ENCODE measurements around the gene ZIK1. TPM values are rescaled to one million over a fixed set of nuclear protein-coding genes. Genes with fewer than 3 reads are reported as not detected.

ZIK1 gene
- polyA plus RNA-seq (2011; rRNA removed) (4.3 and 4.5 TPM in 2 replicates), polyA minus RNA-seq (2011; rRNA and poly(A)+ RNA removed) (6.1 and 6.6 TPM in 2 replicates)

- TF ChIP-seq CTCF (IDR thresholded peaks at IDR 0.05; ENCODE audit: low read depth, low read length): no peak
- Histone ChIP-seq H3K4me3 (ENCODE audit: low read depth, low read length) (peak within 1 kb of the TSS; percentile 81), H3K27ac (ENCODE audit: low read depth, low read length) (peak within 1 kb of the TSS; percentile 31), H3K9me3 (ENCODE audit: control insufficient read depth, insufficient read depth, low read length) (peaks cover 53% of the 10 kb centered on the region), H3K27me3 (ENCODE audit: control insufficient read depth, insufficient read depth, low read length) (no peaks in the 10 kb centered on the region)
- CTCF ChIA-PET: no interaction called here
- POLR2A ChIA-PET: interaction anchor here (0.7 to 1.2 kb wide), 2 partner anchors 10 to 125 kb away, joined by 3 read pairs; partner anchors contain the start of gene ZNF154
- DNase-seq (ENCODE audit: low read depth, low spot score): peak; percentile 71
Measured at GRCh38 chr19:57583521-57584416, at the start of gene ZIK1. Gene ZIK1 (plus strand): TSS chr19:57584145. CDS start chr19:57584357, 212 bp downstream.

GRCh38 chr19:57537953-57538547, 45.9 kb upstream of the ZIK1 start:
- ChIA-PET CTCF (no interaction called here), POLR2A (no interaction called here)
- Histone ChIP-seq H3K4me3 (ENCODE audit: low read depth, low read length) (no peak overlapping the region), H3K9me3 (ENCODE audit: control insufficient read depth, insufficient read depth, low read length) (peaks cover 74% of the 10 kb centered on the region), H3K27ac (ENCODE audit: low read depth, low read length) (no peak overlapping the region), H3K27me3 (ENCODE audit: control insufficient read depth, insufficient read depth, low read length) (no peaks in the 10 kb centered on the region)
- DNase-seq (ENCODE audit: low read depth, low spot score): no peak
- TF ChIP-seq CTCF (IDR thresholded peaks at IDR 0.05; ENCODE audit: low read depth, low read length): no peak

GRCh38 chr19:57546513-57546912, 37.4 kb upstream of the ZIK1 start:
- ChIA-PET POLR2A (no interaction called here), CTCF (no interaction called here)
- Histone ChIP-seq H3K27ac (ENCODE audit: low read depth, low read length) (no peak overlapping the region), H3K27me3 (ENCODE audit: control insufficient read depth, insufficient read depth, low read length) (no peaks in the 10 kb centered on the region), H3K9me3 (ENCODE audit: control insufficient read depth, insufficient read depth, low read length) (peaks cover 56% of the 10 kb centered on the region), H3K4me3 (ENCODE audit: low read depth, low read length) (no peak overlapping the region)
- TF ChIP-seq CTCF (IDR thresholded peaks at IDR 0.05; ENCODE audit: low read depth, low read length): no peak
- DNase-seq (ENCODE audit: low read depth, low spot score): no peak

- ChIA-PET CTCF (interaction anchor here (0.6 kb wide), 1 partner anchor 147 kb away, joined by 3 read pairs; no protein-coding TSS in a partner anchor), POLR2A (no interaction called here)
- Histone ChIP-seq H3K9me3 (ENCODE audit: control insufficient read depth, insufficient read depth, low read length) (peaks cover 49% of the 10 kb centered on the region), H3K27me3 (ENCODE audit: control insufficient read depth, insufficient read depth, low read length) (no peaks in the 10 kb centered on the region), H3K27ac (ENCODE audit: low read depth, low read length) (no peak overlapping the region), H3K4me3 (ENCODE audit: low read depth, low read length) (no peak overlapping the region)
- no peak for DNase-seq (ENCODE audit: low read depth, low spot score)
- no peak for TF ChIP-seq CTCF (IDR thresholded peaks at IDR 0.05; ENCODE audit: low read depth, low read length)
Measured at GRCh38 chr19:57552432-57552831, 31.5 kb upstream of the ZIK1 start.

GRCh38 chr19:57557659-57558058, 26.3 kb upstream of the ZIK1 start:
- no peak overlapping the region for H3K4me3 ChIP-seq (ENCODE audit: low read depth, low read length)
- no peak for DNase-seq (ENCODE audit: low read depth, low spot score)
- peak overlapping the region; percentile 21 for H3K27ac ChIP-seq (ENCODE audit: low read depth, low read length)
- no peak for TF ChIP-seq CTCF (IDR thresholded peaks at IDR 0.05; ENCODE audit: low read depth, low read length)
- no peaks in the 10 kb centered on the region for H3K27me3 ChIP-seq (ENCODE audit: control insufficient read depth, insufficient read depth, low read length)
- peaks cover 38% of the 10 kb centered on the region for H3K9me3 ChIP-seq (ENCODE audit: control insufficient read depth, insufficient read depth, low read length)
- POLR2A ChIA-PET: no interaction called here
- CTCF ChIA-PET: no interaction called here
